Karpas-422 (cell line): ENCODE results near the gene SALL2. TPM values are rescaled to one million over a fixed set of nuclear protein-coding genes. Genes with fewer than 3 reads are reported as not detected.
A peak's percentile ranks its signal among the peaks of the same experiment; 100 is the strongest.

ENCODE experiments used
- DNase-seq: peaks from one replicate; pipeline ENCODE4 v3.0.0-alpha.2; 2015
- H2AFZ ChIP-seq: fragments of 200-600 bp; sonication (generic); 2 replicates; pipeline ENCODE4 v1.6.1; 2014; ENCODE audit warnings: antibody characterized with exemption, low read length, mixed read lengths
- H3K27ac ChIP-seq: fragments of 200-600 bp; sonication (generic); 2 replicates; pipeline ENCODE4 v1.5.1; 2014; ENCODE audit warnings: mild to moderate bottlenecking, low read length, moderate library complexity
- H3K27me3 ChIP-seq: fragments of 200-600 bp; sonication (generic); 2 replicates; pipeline ENCODE4 v1.6.1; 2014; ENCODE audit warnings: low read length, mixed read lengths
- H3K36me3 ChIP-seq: fragments of 200-600 bp; sonication (generic); 2 replicates; pipeline ENCODE4 v1.6.1; 2014; ENCODE audit warnings: low read length, mixed read lengths; ENCODE audit not compliant: insufficient read depth
- H3K4me1 ChIP-seq: fragments of 200-600 bp; sonication (generic); 2 replicates; pipeline ENCODE4 v1.6.1; 2014; ENCODE audit warnings: mild to moderate bottlenecking, low read length, mixed read lengths
- H3K4me2 ChIP-seq: fragments of 200-600 bp; sonication (generic); 2 replicates; pipeline ENCODE4 v1.6.1; 2014; ENCODE audit warnings: low read length, low read depth, mild to moderate bottlenecking; ENCODE audit not compliant: poor library complexity, severe bottlenecking
- H3K4me3 ChIP-seq: fragments of 200-600 bp; sonication (generic); 2 replicates; pipeline ENCODE4 v1.5.1; 2014; ENCODE audit warnings: mild to moderate bottlenecking, antibody characterized with exemption, low read length, mixed read lengths
- H3K79me2 ChIP-seq: fragments of 200-600 bp; sonication (generic); 2 replicates; pipeline ENCODE4 v1.6.1; 2014; ENCODE audit warnings: mild to moderate bottlenecking, low read length, mixed read lengths
- H3K9ac ChIP-seq: fragments of 200-600 bp; sonication (generic); 2 replicates; pipeline ENCODE4 v1.6.0; 2014; ENCODE audit warnings: low read length
- H3K9me2 ChIP-seq: fragments of 200-600 bp; sonication (generic), shearing (Covaris generic); replicated peaks from 2 replicates; pipeline ENCODE4 v1.6.0; 2014; ENCODE audit warnings: mild to moderate bottlenecking, low read length, moderate library complexity; ENCODE audit not compliant: insufficient read depth
- H3K9me3 ChIP-seq: fragments of 300-700, 200-600 bp; sonication (generic); 2 replicates; pipeline ENCODE4 v1.6.1; 2014; ENCODE audit warnings: low read length, mixed read lengths
- H4K20me1 ChIP-seq: fragments of 200-600 bp; sonication (generic); 2 replicates; pipeline ENCODE4 v1.6.1; 2014; ENCODE audit warnings: mild to moderate bottlenecking, antibody characterized with exemption, low read length, low read depth; ENCODE audit not compliant: insufficient read depth
- total RNA-seq: library from RNA; depleted of rRNA; stranded (reverse); fragments of >200 nt; shearing (Covaris generic); gene quantifications from 2 replicates; pipeline ENCODE4 v1.2.3, GENCODE V29; 2014; ENCODE audit warnings: low replicate concordance

SALL2 gene
- total RNA-seq, 1 experiment from 2014 or later: not detected

GRCh38 chr14:21521501-21521900, 4.6 kb downstream of the SALL2 start:
- Histone ChIP-seq H3K4me1 (peaks cover 4% of the 10 kb centered on the region), H4K20me1 (no peaks in the 10 kb centered on the region), H3K4me3 (no peak overlapping the region), H3K27me3 (no peaks in the 10 kb centered on the region), H3K27ac (no peak overlapping the region), H3K9ac (no peak overlapping the region), H2AFZ (no peak overlapping the region), H3K36me3 (no peaks in the 10 kb centered on the region), H3K9me3 (no peaks in the 10 kb centered on the region), H3K9me2 (no peaks in the 10 kb centered on the region), H3K4me2 (no peak overlapping the region), H3K79me2 (no peaks in the 10 kb centered on the region)
- DNase-seq: no peak

- Histone ChIP-seq H3K4me1 (no peaks in the 10 kb centered on the region), H3K4me2 (no peak overlapping the region)
- no peak for DNase-seq
These were observed 5.4 kb downstream of the SALL2 start for GRCh38 chr14:21520767-21521166.

DNA sequence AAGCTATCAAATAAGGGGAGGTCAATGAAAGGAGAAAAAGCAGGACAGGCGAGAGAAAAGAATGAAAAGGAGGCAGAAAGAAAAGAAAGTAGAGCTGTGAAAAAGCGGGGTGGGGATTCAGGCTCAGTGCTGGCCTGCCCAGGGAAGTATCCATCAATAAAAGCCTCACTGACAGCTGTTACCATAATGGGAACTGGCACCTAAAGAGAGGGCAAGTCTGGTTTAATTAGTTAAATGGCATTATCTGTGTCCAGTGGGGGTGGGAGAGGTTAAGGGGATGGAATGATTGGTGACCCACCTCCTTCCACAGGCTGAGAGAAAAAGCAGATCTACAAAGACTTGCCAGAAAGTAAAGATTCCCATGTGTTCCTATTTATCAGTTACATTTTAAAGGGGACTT, 7.4 kb downstream of the SALL2 start:
- H3K4me2 ChIP-seq: no peak overlapping the region
- H3K9me3 ChIP-seq: no peaks in the 10 kb centered on the region
- no peaks in the 10 kb centered on the region for H3K27me3 ChIP-seq
- no peak overlapping the region for H3K4me3 ChIP-seq
- H4K20me1 ChIP-seq: no peaks in the 10 kb centered on the region
- no peaks in the 10 kb centered on the region for H3K9me2 ChIP-seq
- H3K9ac ChIP-seq: no peak overlapping the region
- H2AFZ ChIP-seq: no peak overlapping the region
- no peak overlapping the region for H3K27ac ChIP-seq
- no peaks in the 10 kb centered on the region for H3K4me1 ChIP-seq
- no peaks in the 10 kb centered on the region for H3K36me3 ChIP-seq
- no peaks in the 10 kb centered on the region for H3K79me2 ChIP-seq
- DNase-seq: no peak

More at GRCh38 chr14:21520767-21521166, 5.4 kb downstream of the SALL2 start:
- Histone ChIP-seq H3K9me2 (no peaks in the 10 kb centered on the region), H3K9me3 (no peaks in the 10 kb centered on the region), H3K9ac (no peak overlapping the region), H4K20me1 (no peaks in the 10 kb centered on the region), H2AFZ (no peak overlapping the region), H3K27ac (no peak overlapping the region), H3K27me3 (no peaks in the 10 kb centered on the region), H3K4me3 (no peak overlapping the region), H3K79me2 (no peaks in the 10 kb centered on the region), H3K36me3 (no peaks in the 10 kb centered on the region)

- Histone ChIP-seq H3K9me2 (no peaks in the 10 kb centered on the region; the same call in 1 of the 2 replicates), H3K36me3 (no peaks in the 10 kb centered on the region), H3K4me1 (peaks cover 18% of the 10 kb centered on the region), H3K4me3 (no peak overlapping the region), H4K20me1 (peaks cover 7% of the 10 kb centered on the region; the same call in 1 of the 2 replicates), H3K79me2 (peaks cover 18% of the 10 kb centered on the region), H3K27ac (no peak overlapping the region), H2AFZ (no peak overlapping the region), H3K9ac (no peak overlapping the region), H3K27me3 (no peaks in the 10 kb centered on the region), H3K9me3 (no peaks in the 10 kb centered on the region), H3K4me2 (no peak overlapping the region)
- DNase-seq: no peak
These were observed 11.8 kb downstream of the SALL2 start for GRCh38 chr14:21514341-21514740.

DNA sequence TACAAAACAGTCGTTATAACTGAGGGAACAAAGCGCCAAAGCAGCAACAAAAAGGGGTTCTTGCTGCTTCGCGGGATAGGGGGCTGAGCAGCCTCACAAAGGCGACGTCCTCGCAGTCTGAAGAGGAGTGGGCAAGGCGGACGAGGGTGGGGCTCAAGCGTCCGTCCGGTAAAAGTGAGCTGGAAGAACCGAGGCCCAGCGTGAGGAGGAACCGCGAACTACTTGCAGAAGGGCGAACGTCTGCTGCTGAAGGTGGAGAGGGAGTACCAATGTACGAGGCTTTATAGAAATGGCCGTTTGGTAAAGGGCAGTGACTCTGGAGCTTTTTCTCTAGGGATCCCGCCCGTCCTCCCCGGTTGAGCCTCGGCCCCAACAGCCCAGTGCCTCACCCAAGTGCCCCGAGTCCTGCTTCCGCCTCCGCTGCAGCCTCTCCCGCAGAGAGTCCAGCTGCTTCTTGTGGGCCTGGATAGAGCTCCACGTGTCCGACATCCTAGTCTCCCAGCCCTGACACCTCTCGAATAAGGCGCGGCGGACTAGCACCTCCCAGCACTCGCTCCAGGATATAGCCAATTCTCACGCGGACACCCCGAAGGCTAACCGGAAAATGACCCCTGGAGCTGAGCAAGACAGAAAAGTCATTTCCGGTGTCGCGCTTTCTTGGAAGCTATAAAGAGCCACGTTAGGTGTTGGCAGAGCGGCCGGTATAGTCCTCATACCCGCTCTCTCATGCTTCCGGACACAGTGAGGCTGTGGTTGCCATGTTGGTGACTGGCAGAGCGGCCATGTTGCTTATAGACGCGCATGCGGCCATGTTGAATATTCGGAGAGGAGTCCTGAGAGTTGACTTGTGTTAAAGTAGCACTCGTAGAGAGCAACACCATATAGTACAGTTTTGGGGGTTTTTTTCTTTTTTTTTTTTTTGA, 15.2 kb downstream of the SALL2 start, which contains the start of gene METTL3:
Gene METTL3 (minus strand): TSS at position 606 of the 923 bp plus-strand sequence. CDS start 117 bp downstream, at position 489.
- peak; percentile 99 for DNase-seq
- Histone ChIP-seq H3K27me3 (no peaks in the 10 kb centered on the region), H3K27ac (peak within 1 kb of the TSS; percentile 27; the same call in 1 of the 2 replicates), H3K79me2 (peaks cover 50% of the 10 kb centered on the region), H3K9me3 (no peaks in the 10 kb centered on the region), H3K4me3 (peak within 1 kb of the TSS; percentile 91), H3K36me3 (peaks cover 8% of the 10 kb centered on the region), H2AFZ (peak within 1 kb of the TSS; percentile 76; the same call in 1 of the 2 replicates), H4K20me1 (peaks cover 7% of the 10 kb centered on the region; the same call in 1 of the 2 replicates), H3K9me2 (no peaks in the 10 kb centered on the region; the same call in 1 of the 2 replicates), H3K9ac (peak within 1 kb of the TSS; percentile 92), H3K4me2 (peak within 1 kb of the TSS; percentile 96), H3K4me1 (peaks cover 22% of the 10 kb centered on the region)

DNA sequence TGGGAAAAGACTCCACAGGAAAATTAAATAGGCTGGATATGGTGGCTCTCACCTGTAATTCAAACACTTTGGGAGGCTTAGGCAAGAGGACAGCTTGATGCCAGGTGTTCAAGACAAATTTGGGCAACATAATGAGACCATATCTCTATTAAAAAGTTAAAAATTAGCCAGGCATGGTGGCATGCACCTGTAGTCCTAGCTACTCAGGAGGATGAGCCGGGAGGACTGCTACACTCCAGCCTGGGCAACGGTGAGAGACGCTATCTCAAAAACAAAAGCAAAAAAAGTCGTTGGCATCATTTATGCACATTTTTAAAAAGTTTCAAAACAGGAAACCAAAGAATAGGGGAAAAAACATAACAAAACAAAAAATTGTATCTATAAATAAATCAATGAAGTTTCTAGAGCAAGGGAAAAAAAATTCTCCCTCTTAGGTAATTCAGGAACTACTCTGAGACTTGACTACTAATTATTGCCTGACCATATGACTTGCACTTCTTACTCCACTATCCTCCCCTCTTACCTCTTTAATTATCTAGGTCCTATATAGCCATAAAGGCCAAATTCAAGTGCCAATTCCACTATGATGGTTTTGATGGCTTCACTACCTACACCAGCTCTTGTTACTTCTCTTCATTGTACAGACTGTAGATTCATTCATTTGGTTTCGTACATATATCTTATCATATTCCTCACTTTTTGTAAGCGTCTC, 16.6 kb downstream of the SALL2 start:
- Histone ChIP-seq H3K4me1 (peaks cover 22% of the 10 kb centered on the region), H4K20me1 (peaks cover 7% of the 10 kb centered on the region; the same call in 1 of the 2 replicates), H3K9me3 (no peaks in the 10 kb centered on the region), H3K79me2 (peaks cover 61% of the 10 kb centered on the region), H3K27ac (no peak overlapping the region), H3K9ac (peak overlapping the region; percentile 92), H2AFZ (no peak overlapping the region), H3K9me2 (no peaks in the 10 kb centered on the region; the same call in 1 of the 2 replicates), H3K4me3 (peak overlapping the region; percentile 91), H3K4me2 (peak overlapping the region; percentile 96), H3K27me3 (no peaks in the 10 kb centered on the region), H3K36me3 (peaks cover 18% of the 10 kb centered on the region)
- no peak for DNase-seq

- no peak overlapping the region for H3K4me3 ChIP-seq
- H3K36me3 ChIP-seq: peaks cover 40% of the 10 kb centered on the region
- H3K27me3 ChIP-seq: no peaks in the 10 kb centered on the region
- no peaks in the 10 kb centered on the region for H3K9me3 ChIP-seq
- H2AFZ ChIP-seq: no peak overlapping the region
- peaks cover 72% of the 10 kb centered on the region for H3K79me2 ChIP-seq
- DNase-seq: no peak
- H3K27ac ChIP-seq: no peak overlapping the region
- H4K20me1 ChIP-seq: peaks cover 11% of the 10 kb centered on the region; the same call in 1 of the 2 replicates
- no peaks in the 10 kb centered on the region for H3K9me2 ChIP-seq
- peaks cover 16% of the 10 kb centered on the region for H3K4me1 ChIP-seq
- H3K9ac ChIP-seq: no peak overlapping the region
- H3K4me2 ChIP-seq: no peak overlapping the region
These were observed 19.6 kb downstream of the SALL2 start for GRCh38 chr14:21506557-21506956.
